NB4 (cell line): ENCODE measurements around the gene HSD17B2.

Source experiments
- MAX ChIP-seq: IDR thresholded peaks from 2 replicates; pipeline ENCODE4 v1.6.1; 2011; ENCODE audit warnings: low read depth, low read length
- POLR2A ChIP-seq: IDR thresholded peaks from 2 replicates; pipeline ENCODE4 v1.6.1; 2011; ENCODE audit warnings: mild to moderate bottlenecking; ENCODE audit not compliant: insufficient read length; ENCODE audit errors: extremely low read depth
- TF ChIP-seq, protein P1 (sequence below): IDR thresholded peaks from one replicate; pipeline ENCODE4 v1.5.1; 2012; ENCODE audit warnings: low read depth, low read length

DNA sequence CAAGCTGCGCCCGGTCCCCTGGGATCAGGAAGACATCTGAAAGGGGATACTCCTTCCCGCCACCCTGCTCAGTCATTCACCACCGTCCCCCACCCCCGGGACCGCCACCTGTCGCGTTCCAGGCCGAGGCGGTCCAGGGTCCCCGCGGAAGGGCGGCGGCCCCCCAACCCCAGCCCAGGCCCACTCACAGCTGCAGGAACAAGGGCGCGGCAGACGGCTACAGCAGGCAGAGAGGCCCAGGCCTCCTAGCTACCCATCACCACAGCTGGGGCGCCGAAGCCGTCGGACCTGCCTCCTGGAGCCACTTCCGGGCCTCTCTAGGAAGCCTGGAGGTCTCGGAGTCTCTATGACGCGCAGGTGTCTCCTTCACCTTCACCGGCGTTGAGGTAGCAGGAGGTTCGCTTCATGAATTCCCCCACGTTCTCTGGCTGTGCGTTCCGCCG, 23.8 kb upstream of the HSD17B2 start, which contains the start of gene SDR42E1:
- TF ChIP-seq POLR2A (no peak), MAX (no peak)
- TF ChIP-seq, protein P1, sequence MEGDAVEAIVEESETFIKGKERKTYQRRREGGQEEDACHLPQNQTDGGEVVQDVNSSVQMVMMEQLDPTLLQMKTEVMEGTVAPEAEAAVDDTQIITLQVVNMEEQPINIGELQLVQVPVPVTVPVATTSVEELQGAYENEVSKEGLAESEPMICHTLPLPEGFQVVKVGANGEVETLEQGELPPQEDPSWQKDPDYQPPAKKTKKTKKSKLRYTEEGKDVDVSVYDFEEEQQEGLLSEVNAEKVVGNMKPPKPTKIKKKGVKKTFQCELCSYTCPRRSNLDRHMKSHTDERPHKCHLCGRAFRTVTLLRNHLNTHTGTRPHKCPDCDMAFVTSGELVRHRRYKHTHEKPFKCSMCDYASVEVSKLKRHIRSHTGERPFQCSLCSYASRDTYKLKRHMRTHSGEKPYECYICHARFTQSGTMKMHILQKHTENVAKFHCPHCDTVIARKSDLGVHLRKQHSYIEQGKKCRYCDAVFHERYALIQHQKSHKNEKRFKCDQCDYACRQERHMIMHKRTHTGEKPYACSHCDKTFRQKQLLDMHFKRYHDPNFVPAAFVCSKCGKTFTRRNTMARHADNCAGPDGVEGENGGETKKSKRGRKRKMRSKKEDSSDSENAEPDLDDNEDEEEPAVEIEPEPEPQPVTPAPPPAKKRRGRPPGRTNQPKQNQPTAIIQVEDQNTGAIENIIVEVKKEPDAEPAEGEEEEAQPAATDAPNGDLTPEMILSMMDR = no peak
